Activated T-cell treated with anti-CD3 and anti-CD28 coated beads for 48 hours (primary cell): ENCODE results near the gene SLC38A2.
"Not testable (repeated sequence)": the region's sequence is repeated elsewhere in the genome, so short reads cannot be mapped to it uniquely, and the experiment has no call there.

Source experiments
- DNase-seq: peaks from one replicate; pipeline ENCODE4 v3.0.0-alpha.2; 2020; ENCODE audit warnings: low read depth

The SLC38A2 gene

DNA sequence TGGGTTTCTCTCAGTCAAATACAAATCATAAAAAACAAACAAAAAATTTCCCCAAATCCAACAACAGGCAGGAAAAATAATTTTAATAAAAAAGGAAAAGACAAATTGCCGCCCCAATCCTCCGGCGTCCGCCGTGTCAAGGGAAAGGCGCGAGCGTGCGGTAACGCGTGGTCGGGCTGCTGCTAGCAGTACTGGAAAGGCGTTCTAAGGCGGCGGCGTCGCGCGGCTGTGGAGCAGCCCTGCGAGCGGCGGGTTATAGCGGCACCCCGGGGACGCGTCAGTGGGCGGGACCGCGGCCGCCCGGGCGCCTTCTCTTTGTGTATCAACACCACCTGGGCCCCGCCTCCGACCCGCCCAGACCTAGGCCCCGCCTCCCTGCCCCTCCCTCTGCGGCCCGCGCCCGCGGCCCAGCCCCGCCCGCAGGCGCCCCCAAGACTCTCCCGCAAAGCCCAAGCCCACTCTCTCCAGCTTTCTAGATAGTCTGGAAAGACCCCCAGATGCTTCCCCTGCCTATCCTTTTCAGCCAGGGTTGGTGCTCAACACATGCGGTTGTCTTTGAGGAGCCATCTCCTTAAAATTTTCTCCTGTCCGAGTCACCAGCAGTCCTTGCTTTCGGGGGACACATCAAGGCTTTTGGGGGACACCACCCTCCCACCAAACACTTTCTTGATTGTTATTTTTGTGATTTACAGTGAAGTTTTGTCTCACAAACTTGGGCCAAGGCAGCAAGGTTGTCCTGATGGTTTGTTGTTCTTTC is at the start of gene SLC38A2:
Gene SLC38A2, minus strand, starts transcription at position 230 of the 757 bp plus-strand sequence. CDS start 1,480 bp downstream, outside the sequence.
- peak; percentile 94 for DNase-seq

GRCh38 chr12:46419675-46420074 is 47.1 kb upstream of the SLC38A2 start:
- no peak for DNase-seq

GRCh38 chr12:46415552-46415951 is 43.0 kb upstream of the SLC38A2 start:
- no peak for DNase-seq

DNA sequence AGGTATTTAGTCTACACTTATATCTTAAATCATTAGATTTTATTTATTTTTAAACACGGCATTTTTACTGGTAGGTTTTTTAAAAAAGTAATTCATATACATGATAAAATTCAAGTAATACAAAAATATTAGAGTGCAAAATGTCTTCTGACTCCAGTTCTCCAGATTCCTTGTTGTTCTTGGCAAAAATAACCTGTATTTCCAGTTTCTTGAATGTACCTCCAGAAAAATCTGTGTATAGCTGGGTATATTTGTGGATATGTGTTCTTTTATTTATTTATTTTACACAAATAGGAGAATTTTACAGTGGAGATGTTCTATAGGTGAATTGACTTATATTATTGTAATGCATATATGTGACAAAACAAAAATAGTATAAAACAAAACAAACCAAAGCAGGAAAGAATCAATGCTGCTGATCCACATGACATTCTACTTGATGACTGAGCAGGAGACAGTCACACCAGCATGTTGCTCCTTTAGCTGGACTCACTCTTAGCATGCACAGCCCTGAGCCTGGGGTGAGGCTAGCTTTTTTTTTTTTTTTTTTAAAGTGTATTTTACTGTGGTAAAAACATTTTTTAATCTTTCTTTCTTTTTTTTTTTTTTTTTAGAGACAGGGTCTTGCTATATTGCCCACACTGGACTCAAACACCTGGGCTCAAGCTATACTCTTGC is 42.2 kb upstream of the SLC38A2 start:
- DNase-seq, result no peak

DNA sequence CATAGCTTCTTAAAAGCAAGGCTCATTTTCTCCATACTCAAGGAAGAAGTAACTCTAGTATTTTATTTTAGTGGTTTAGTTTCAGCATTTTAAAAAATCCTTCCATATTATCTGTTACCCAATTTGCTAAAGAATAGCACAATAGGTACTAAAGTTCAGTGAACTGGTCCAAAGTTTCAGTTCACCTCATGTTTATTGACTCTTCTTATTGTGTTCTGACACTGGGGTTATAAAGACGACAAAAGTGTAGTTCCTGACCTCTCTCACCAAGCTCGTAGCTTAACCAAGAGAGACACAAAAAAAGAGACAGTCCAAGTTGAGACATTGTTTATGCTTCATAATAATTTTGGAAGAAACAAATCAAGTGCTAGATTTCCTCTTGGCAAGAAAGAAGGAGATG is 40.8 kb upstream of the SLC38A2 start:
- DNase-seq, result no peak

DNA sequence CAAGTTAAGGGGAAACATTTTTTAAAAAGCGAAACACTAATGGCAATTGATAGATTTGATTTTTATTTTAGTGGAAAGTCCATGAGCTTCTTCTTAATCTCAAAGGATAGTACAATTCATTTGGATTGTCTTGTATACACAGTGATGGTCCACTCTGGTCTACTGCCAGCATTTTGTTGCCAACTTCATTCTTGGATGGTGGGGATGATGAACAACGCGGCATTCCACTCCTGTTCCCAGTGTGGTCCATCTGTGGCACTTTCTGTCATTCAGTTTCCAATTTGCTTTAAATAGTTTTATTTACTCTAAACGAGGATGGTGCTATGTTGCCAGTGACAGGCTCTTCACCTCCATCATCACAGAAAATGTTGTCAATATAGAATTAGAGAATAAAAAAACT is 40.3 kb upstream of the SLC38A2 start:
- no peak for DNase-seq

DNA sequence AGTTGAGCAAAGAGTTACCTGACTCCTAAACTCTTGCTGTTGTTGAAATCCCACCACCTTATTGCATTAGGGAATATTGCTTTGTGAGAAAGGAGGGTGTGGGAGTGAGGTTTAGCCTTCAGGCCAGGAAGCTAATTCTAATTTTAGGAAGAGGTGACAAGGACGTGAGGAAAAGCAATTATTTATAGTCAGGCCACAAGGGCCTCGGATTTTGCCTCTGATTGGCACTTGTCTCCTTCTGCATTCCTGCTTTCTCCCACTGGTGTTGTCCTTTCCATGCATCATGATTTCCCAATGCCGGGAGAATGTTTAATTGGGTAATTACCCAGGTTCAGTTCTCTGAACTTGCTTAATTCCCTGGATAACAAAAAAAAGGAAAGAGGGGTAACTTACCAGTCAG is 37.9 kb upstream of the SLC38A2 start:
- no peak for DNase-seq

- no peak for DNase-seq
Measured at GRCh38 chr12:46409974-46410373, 37.4 kb upstream of the SLC38A2 start.

DNA sequence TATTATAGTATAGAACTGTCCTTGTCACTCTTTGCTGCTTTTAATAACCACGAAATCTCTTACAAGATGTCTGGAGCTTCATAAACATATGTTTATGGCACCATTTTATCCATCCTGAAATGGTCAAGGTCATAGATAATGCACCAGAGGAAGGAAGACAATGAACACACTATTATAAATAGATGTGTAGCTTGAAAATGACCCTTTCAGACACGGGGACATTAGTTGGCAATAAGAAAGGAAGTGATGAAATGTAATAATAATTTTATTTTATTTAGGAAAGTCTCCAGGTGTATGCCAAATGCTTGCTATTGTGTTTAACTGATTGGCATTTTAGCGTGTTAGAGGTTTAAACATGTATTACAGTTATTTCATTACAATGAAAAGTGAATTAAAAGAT is 36.8 kb upstream of the SLC38A2 start:
- no peak for DNase-seq

DNA sequence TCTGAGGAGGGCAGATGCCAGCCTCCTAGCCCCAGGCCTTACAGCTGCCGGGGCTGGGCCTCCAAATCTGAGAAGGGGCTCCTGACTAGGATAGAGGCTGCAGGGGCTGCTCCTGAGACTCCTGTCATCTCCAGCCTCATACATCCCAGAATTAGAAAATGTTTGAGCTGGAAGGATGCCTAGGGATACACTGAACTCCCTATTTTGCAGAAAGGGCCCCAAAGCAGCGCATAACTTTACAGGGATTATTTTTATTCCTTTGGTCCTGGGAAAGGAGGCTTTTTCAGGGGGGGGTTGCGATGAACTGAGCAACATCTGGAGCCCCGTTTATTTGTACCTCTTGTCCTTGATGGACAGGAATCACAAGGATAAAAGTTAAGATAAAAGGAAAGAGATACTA is 35.9 kb upstream of the SLC38A2 start:
- DNase-seq, result no peak

GRCh38 chr12:46407361-46407760 is 34.8 kb upstream of the SLC38A2 start:
- DNase-seq, result no peak

DNA sequence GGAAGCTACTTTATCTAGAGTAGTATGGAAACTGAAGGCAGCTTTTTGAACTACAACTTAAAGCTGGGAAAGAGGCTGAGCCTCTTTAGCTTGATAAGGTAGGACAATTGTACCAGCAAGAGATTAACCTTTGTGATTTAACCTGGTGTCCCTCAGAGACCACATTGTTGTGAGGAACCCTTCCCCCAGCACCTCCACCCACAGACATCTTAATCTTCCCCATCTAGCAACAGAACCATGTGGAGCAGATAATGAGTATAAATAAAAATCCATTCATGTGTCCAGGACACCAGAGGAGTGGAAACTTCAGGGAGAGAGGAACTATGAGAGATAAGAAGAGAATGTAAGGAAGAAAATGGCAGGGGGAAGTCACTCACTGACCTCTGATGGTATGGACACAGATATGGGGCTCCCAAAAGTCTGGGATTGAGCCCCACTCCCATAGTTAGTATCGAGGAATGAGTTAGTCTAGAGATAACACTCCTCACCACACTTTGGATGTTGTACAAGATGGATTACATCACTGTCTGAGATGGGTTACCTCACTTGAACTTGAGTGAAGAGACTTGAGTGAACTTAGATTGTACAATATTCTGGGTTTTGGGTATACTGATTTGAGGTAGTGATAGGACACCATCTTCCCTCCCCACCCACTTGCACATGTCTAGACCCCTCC is 33.9 kb upstream of the SLC38A2 start:
- DNase-seq, result no peak

GRCh38 chr12:46404733-46405132 is 32.2 kb upstream of the SLC38A2 start:
- no peak for DNase-seq

DNA sequence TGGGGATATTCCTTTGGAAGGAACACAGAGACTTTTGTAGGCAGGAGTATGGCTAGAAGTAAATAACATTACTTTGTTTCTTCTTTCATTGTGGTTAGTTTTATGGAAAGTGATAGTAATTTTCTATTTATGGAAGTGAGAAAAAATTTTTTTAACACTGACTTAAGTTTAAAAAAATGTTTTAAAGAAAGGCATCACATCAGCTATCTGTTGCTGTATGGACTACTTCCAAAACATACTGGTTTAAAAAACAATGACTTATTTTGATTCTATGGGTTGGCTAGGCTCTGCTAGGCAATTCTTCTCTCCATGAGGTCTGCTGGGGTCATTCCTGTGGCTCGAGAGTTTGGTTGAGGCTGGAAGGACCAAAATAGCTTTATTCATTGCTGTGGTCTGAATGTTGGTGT is 31.7 kb upstream of the SLC38A2 start:
- DNase-seq, result no peak

DNA sequence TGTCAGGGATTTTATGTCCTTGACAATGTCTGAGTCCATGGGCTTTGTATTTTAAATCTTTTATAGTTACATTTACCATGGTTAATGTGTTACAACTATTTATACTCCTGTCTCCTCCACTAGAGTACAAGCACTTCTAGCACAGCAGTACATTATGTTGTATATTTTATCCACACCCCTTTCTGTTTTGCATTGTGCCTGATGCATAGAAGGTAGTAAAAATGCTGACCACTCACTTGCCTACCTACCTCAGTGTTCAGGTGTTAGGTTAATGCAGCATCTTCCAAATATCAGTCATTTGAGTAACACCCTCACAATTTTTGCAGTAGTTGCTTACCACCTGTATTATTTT is 31.1 kb upstream of the SLC38A2 start:
- DNase-seq, result no peak

GRCh38 chr12:46402941-46403718 is 30.6 kb upstream of the SLC38A2 start:
- DNase-seq, result no peak

DNA sequence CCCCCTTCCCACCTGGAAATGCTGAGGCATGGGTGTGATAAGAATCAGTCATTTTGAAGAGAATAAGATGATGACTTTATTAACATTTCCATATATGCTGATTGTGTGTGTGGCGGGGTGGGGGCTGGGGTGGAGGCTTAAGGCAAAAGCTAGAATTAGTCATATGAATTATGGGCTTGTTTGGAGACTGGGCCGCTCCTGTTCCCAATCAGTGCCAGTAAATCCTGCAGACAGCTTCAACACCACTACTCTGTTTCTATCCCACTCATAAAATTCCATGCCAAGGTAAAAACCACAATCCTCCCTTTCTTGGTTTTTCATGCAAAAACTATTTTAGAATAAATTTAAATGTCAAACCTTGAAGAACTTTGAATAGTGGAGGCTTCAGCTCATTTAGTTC is 29.9 kb upstream of the SLC38A2 start:
- no peak for DNase-seq

DNA sequence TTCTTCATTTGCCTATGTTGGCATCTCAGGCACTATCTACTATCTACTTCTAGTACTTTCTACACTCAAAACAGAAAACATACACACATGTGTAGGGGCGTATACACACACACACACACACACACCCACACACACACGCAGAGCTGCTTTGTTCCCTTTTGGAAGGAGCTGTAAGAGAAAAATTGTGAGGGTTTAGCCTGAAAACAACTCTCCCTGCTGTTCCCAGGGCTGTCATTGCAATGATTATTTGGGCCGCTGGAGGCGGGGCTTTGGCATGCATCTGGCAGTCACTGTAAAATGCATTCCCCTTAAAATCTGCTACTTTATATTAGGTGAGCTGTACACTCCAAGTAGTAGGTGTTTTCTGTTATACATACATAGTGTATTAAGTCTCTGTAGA is 29.1 kb upstream of the SLC38A2 start:
- DNase-seq, result no peak

DNA sequence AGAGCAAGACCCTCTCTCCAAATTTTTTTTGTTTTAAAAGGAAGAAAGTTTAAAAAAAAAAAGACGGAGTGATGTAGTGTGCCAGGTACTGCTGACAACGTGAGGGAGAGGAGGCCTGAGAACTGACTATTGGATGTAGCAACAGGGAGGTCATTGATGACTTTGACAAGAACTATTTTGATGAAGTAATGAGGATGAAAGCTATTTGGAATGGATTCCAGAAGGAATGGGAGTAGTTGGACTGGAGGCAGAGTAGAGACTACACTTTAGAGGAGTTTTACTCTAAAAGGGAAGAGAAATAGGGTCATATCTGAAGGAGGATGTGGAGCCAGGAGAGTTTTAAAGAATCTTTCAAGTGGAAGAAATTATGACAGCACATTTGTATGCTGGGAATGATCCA is 27.8 kb upstream of the SLC38A2 start:
- no peak for DNase-seq

DNA sequence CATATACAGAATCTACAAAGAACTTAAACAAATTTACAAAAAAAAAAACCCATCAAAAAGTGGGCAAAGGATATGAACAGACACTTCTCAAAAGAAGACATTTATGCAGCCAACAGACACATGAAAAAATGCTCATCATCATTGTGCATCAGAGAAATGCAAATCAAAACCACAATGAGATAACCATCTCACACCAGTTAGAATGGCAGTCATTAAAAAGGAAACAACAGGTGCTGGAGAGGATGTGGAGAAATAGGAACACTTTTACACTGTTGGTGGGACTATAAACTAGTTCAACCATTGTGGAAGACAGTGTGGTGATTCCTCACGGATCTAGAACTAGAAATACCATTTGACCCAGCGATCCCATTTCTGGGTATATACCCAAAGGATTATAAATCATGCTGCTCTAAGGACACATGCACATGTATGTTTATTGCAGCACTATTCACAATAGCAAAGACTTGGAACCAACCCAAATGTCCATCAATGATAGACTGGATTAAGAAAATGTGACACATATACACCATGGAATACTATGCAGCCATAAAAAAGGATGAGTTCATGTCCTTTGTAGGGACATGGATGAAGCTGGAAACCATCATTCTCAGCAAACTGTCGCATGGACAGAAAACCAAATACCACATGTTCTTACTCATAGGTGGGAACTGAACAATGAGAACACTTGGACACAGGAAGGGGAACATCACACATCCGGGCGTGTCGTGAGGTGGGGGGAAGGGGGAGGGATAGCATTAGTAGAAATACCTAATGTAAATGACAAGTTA is 27.1 kb upstream of the SLC38A2 start:
- not testable (repeated sequence) for DNase-seq

DNA sequence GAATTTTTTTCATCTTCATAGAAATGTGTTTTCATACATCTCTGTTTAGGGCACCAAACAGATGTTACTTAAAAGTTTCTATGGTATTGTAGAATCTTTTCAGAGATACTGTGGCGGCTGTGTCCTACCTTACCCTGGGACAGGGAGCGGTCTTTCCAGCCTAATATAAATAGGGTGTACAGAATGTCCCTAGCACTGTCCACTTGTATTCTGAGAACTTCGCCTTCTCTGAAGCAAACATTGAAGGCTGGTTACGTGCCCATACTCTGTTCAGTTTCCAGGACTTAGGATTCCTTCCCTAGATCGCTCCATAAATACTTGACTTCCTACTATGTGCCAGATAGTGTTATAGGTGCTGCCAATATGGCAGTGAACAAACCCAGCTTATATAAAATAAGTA is 24.3 kb upstream of the SLC38A2 start:
- DNase-seq, result no peak

DNA sequence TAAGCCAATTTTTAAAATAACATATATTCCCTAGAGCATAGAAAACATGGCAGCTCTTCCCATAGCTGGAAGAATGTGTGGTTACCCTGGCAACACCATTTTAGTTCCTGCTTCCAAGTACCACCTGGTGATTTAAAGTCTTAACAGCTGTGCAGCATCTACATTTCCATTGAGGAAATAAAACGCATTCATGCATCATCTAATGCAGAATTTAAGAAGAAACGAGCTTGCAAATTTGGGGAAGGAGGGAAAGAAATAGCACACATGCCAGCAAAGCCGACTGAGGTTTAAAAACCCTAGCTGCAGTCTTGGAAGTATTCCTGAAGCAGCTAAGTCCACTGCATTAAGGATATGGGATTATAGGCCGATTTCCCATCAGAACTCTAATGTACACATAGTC is 22.8 kb upstream of the SLC38A2 start:
- DNase-seq, result no peak
